GM19468 (cell line): Measurements from ENCODE around the gene TMEM59L.

Experiments used
- ATAC-seq: cut with Tn5 transposase; IDR thresholded peaks from one replicate; pipeline ENCODE4 v1.9.1; 2021; ENCODE audit warnings: mild to moderate bottlenecking, moderate library complexity, moderate number of reproducible peaks; ENCODE audit not compliant: unreplicated experiment; ENCODE audit errors: extremely low read depth

TMEM59L gene

DNA sequence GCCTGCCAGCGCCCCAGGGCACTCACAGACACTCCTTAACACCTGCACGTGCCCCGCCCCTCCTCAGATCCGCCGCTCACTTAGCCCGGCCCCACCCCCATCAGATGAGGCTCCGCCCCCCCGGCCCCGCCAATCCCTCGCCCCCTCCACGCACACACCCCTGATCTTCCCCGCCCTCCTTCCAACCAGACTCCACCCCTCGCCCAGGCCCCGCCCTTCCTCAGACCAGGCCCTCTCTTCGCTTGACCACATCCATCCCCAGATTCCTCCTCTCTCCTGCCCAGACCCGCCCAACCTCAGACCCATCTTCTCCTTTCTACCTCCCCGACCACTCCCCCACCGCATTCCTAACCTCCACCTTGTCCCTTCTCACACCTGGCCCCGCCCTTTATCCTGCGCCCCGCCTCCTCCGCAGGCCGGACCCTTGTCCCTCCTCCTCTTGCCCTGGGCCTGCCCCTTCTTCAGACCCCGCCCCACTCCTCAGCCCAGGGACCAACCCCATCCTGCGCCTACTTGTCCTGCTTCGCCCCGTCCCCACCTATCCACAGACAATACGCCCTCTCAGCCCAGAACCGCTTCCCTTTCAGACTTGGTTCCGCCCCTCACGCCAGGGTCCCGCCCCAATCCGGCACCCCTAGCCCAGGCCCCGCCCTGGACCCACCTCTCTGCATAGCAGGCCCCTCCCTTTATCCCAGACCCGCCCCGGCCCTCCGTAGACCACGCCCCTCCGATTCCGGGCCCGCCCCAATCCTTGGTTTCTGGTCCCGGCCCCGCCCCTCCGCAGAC, 23.7 kb downstream of the TMEM59L start:
- peak; percentile 51 for ATAC-seq

DNA sequence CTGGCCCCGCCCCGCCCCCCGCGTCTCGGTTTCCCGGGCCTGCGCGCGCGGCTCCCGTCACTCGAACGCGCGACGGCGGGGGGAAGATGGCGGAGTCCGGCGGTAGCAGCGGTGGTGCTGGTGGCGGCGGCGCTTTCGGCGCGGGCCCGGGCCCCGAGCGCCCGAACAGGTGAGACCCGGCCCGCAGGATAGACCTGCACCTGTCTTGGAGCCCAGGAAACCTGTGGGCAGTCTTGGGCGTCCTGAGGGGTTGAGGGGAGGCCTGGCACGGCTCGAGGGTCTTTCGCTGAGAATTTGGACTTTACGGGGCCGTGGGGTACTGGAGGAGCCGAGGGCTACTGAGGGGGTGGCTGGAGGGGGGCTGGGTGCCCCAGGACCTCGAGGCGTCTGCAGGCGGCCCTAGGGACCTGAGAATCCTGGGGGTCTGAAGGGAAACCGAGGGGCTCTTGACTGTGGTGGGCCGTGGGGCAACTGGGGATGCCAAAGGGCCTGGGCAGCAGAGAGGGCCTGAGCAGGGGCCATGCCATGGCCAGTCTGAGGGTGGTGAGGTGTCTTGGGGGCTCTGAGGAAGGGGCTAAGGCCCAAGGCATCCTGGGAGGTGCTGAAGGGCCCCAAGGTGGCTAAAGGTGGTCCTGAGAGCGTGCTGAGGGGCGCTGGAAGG, 24.4 kb downstream of the TMEM59L start, which contains the start of gene KLHL26:
TSS of gene KLHL26 (plus strand) at position 60 of the 661 bp plus-strand sequence. CDS start at position 87, 27 bp downstream.
- no peak for ATAC-seq

DNA sequence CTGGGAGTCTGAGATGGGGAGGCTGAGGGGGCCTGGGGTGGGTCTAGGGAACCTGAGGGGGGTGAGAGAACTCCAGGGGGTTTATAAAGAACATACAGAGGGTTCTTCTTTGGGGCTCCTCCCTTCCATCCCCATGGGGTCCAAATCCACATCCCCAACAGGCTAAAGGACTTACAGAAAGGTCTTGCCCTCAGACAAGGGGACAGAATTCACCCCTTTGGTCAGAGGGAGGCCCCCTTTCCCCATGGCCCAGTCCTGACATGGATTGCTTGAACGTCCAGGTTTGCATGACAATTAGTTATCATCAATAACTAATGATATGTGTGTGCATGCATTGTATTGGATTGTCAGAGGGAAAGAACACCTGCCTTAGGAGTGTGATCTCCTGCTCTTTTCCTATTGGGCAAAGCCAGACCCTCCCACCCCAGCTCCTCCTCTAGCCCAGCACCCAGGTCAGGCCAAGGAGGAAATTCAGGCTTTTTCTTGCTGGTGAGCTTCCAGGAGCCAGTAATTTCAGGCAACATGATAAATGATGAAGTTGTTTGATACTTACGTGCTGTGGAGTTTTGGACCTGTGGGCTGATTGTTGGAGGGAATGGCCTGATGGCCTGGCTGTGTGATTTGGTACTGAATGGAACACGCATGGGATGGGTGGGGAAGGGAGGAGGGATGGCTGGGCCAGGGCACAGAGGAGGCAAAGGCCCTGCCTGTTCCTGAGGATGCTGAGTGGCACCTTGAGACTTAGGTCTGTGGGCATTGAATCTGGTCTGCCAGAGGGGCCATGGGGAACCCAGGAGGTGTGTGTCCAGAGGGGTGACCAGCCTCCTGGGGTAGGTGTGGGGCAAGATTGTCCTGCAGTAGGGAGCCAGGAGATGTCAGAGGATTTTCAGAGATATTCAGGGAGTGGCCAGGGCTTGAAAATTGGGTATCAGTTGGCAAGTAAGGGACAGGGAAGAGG, 25.3 kb downstream of the TMEM59L start:
- ATAC-seq: no peak

DNA sequence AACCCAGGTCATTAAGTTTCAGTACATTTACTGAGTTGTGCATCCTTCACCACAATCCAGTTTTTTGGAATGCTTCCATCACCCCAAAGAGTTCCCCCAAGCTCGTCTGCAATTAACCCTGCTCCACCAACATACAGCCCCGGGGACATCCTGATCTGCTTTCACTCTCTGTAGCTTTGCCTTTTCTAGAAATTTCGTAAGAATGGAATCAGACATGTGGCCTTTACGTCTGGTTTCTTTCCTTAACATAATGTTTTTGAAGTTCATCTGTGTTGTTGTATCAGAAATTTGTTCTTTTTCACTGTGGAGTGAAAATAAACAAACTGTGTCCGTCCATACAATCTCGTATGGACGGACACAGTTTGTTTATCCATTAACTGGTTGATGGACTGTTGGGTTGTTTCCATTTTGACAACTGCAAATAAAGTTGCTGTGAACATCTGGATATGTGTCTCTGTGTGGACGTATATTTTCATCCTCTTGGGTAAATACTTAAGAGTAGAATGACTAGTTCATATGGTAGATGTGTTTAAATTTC, 27.1 kb downstream of the TMEM59L start:
- ATAC-seq: no peak

DNA sequence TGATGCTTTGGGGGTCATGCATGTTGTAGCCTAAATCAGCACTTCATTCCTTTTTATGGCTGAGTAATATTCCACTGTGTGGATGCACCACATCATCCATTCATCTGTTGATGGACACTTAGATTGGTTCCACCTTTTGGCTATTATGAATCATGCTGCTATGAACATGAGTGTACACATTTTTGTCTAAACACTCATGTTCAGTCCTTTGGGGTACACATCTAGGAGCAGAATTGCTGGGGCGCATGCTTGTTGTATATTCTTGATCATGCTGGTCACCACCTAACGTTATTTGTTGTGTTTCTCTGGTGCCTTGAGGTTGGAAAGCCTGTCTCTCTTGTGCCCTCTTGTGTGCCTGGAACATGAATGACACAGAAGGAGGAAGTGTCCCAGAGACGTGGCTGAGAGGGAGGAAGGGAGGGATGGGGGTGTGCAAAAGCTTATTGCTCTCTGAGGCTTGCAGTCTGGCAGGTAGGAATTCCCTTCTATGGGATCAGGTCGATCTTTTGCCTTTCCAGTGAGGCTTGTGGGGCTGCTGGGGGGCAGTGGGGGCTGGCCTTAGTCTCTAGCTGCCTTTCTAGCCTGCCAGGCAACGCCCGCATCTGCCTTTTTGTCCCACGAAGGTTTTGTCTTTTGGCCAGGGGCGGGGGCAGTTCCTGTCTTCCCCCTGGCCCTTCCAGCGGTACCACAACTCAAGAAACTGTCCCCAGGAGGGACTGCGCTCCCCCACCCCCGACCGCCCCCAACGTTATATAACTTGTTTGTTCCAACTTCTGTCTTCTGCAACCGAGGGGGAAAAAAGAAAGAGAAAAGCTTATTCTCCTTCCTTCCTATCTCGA, 31.7 kb downstream of the TMEM59L start:
- no peak for ATAC-seq

DNA sequence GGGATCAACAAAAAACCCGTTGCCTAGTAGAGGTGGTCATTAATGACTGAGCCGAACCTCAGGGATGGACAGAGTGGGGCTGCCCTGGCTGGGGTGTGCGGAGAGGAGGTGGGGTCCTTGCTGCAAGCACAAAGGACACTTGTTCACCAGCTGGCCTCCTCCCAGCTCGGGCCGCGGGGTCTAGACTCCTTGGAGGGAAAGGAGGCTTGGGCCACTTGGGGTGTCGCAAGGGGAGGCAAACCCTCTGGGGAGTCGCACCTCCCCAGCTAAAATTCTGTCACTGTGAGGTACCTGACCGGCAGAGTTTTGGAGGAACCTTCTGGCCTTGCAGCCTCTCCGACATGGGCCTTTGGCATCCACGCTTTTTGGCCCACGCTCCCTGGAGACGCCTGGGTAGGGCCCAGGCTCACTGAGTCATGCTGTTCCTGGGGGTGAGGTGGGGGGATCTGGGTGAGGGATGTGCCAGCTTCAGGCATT, 32.4 kb downstream of the TMEM59L start:
- ATAC-seq: no peak

DNA sequence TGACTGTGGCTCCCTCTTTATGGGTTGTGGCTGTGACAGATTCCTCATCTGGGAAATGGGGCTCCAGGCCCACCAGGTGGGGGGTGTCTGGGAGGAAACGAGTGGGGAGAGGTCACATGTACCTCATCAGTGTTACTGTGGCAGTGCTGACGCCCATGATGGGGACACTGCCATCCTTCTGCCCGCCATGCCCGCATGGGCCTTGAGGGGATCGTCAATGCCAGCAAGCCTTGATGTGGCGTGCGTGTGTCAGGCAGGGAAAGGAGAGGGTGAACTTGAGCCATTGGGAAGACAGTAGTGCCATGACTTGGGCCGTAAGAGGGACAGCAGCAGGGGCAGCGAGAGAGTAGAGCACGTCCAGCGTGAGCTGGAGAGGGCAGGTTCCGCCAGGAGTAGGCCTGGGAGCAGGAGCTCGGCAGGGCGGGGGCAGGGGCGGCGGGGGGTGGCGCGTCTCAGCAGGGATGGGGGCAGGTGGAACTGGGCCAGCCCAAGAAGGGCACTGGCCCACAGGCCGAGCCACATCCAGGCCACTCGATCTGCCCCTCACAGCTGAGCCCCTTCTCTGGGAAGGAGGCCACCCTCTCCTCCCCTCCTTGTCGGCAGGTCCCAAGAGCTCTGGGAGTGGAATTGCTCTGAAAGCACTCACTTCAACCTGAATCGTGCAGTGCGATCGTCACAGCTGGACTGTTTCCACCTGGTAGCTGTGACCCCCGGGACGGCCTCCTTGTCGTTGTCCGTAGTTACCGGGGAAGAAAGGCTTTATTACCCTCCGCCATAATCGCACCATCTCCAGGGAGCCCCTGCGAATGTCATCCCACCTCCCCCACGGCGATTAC, 34.1 kb downstream of the TMEM59L start:
- no peak for ATAC-seq

DNA sequence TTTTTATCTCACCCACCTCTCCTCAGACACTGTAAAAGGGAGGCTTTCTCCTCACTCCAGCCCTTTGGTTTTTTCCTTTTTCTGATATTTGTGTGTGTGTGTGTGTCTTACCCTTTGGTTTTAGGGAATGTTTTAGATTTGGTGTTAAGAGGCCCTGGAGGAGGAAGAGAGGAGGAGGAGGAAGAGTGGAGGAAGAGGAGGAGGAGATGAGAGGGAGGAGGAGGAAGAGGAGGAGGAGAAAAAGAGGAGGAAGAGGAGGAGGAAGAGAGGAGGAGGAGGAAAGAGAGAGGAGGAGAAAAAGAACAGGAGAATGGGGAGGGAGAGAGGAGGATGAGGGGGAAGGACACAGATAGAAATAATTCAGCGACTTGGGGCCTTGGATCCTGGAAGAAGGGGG, 34.7 kb downstream of the TMEM59L start:
- ATAC-seq: no peak

DNA sequence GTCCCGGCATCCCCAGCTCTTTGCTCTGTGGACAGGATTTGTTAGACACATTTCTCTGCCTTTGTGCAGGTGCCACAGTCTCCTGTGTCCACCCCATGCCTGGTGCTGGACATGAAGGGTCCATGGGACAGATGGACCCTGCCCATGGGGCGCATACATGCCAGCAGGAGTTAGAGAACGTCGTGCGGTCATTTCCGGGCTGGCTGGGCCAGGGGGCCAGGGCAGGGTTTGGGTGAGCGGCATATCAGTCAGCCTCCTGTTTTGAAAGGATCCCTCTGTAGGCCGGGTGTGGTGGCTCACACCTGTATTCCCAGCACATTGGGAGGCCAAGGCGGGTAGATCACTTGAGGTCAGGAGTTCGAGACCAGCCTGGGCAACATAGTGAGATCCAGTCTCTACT, 35.1 kb downstream of the TMEM59L start:
- ATAC-seq: no peak

DNA sequence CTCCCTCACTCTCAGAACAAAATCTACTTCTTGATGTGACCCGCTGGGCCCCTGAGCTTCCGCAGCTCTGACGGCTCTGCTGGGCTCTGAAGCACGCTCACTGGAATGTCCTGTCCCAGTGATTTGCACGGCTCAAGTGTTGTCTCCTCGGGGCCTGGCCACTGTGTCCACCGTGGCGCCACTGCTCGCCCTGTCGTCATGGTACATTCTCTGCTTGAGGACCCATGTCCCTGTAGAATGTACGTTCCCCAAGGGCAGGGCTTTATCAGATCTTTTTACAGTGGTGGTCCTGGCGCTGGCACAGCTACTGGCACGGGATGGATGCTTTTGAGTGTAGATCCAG, 36.3 kb downstream of the TMEM59L start:
- ATAC-seq: no peak

DNA sequence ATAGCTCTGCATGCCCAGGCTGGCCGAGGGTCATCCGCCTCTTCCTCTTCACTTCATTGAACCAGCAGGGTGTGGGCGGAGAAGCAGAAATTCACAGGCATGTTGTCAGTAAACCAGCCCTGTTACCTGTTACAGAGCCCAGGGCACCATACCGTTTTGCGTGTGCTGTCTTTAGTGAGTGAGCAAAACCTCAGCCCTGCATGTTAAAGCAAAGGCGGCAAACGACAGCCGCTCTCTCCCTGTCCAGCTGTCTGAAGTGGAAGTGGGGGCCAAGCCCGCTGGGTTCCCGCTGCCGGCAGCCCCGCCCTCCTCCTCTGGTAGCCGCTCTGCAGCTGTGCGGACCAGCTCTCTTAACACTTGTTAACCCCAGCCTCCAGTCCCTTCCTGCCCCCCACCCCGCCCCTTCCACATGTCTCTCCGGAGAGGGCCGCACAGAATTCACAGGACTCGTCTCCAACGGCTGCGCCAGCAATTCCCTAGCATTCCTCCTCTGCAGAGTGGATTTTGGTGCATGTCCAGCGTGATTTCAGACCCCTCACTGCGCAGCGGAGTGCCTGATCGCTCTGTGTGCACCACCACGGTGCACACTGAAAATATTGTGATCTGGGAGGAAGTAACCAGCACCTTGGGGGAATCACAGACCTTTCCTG, 36.8 kb downstream of the TMEM59L start:
- no peak for ATAC-seq

DNA sequence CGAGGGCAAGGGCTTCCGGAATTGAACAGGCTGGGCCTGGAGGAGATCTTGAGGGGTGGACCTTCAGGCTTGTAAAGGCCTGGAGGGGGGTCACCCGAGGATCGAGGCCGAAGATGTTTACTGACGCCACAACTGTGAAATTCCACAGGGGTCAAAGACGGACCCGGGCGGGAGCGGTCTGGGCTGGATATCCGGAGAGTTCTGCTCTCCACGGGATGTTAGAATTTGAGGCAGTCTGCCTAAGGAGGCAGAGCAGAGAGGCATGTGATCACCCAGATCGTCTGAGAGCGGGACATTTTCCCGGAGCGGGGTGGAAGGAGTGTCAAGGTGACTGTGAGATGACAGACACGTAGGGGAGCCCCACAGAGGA, 37.3 kb downstream of the TMEM59L start:
- no peak for ATAC-seq

DNA sequence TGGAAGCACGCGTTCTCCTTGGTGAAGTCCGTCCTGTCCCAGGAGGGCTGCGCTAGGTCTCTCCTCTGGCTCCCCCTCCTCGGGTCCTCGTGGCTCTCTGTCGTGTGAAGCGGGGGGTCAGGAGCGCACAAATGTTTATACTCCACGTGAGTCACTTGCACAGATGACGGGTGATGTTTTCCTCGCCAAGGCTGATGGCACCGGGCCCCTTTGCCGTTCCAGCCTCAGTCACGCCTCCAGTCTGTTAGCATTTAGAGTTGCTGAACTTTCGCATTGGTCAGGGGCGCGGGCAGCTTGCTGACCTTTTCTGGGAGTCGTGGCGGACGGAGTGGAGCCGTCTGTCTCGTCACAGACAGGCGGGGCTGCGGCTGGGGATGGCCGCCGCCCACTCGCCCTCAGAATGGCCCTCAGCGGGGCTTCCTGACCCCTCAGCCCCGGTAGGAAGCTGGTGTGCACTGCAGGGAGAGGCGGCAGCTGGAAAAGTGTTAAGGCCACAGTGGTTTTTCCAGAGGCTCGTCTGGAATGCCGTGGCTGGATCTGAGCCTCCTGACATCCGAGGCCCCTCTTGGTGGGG, 37.9 kb downstream of the TMEM59L start:
- ATAC-seq: no peak

DNA sequence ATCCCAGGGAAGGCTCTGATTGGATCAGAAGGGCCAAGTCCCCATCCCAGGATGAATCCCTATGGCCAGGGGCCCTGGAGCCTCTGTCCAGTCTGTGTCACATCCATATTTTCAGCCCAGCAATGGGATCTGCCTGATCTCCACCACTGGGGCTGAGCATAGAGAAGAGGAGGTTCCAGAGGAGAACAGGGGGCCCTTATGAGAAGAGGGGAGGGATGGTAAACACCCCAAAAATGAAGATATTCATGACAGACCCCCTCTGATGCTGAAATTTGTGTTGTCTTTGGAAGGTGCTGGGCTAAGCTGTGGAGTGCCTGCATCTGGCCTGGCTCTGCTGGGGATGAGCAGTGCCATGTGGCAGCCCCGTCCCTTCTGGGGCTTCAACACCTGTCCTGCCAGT, 38.6 kb downstream of the TMEM59L start:
- ATAC-seq: no peak

DNA sequence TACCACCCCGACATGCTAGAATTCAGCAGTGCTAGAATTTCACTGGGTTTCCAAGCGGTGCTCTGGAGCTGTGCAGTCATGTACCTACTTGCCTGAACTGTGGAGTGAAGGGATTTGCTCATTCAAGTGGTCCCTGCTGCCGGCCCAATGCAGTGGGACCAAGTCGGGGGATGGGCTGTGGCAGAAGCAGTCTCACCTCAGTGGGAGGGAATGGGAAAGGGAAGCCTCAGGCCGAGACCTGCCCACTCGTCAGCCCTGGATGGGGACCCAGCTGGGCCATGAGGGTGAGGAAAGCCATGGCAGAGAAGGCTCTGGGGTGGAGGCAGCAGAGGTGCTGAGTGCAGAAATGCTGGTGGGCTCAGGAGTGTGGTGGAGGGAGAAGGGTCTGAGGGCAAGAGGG, 39.1 kb downstream of the TMEM59L start:
- ATAC-seq: no peak

DNA sequence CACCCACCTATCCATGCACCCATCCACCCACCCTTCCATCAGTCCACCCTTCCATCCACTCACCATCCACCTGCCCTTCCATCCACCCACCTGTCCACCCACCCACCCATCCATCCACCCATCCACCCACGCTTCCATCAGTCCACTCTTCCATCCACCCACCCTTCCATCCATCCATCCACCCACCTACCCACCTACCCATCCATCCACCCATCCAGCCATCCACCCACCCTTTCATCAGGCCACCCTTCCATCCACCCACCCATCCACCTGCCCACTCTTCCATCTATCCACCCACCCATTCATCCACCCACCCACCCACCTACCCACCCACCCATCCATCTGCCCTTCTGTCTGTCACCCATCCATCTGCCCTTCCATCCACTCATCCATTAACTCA, 41.2 kb downstream of the TMEM59L start:
- no peak for ATAC-seq

DNA sequence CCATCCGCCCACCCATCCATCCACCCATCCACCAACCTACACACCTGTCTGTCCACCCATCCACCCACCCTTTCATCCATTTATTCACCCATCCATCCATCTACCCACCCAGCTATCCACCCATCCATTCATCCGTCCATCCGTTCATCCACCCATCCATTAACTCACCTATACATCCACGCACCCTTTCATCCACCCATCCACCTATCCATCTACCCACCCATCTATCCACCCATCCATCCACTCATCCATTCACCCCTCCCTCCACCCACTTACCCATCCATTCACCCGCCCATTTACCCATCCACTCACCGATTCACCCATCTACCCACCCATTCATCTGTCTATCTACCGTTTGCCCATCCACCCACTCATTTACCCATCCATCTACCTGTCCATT, 41.8 kb downstream of the TMEM59L start:
- ATAC-seq: no peak
